GM20000 (cell line): Measurements from ENCODE around the gene PKD1L1.
"Not testable (repeated sequence)": the region's sequence is repeated elsewhere in the genome, so short reads cannot be mapped to it uniquely, and the experiment has no call there.

Source experiments
- DNase-seq: peaks from one replicate; pipeline ENCODE4 v3.0.0; 2012; ENCODE audit warnings: low spot score
- TF ChIP-seq, protein P1 (sequence below): IDR thresholded peaks from 2 replicates; pipeline ENCODE4 v1.5.1; 2012; ENCODE audit warnings: mild to moderate bottlenecking, control low read depth; ENCODE audit errors: extremely low read depth, missing control alignments

The PKD1L1 gene

DNA sequence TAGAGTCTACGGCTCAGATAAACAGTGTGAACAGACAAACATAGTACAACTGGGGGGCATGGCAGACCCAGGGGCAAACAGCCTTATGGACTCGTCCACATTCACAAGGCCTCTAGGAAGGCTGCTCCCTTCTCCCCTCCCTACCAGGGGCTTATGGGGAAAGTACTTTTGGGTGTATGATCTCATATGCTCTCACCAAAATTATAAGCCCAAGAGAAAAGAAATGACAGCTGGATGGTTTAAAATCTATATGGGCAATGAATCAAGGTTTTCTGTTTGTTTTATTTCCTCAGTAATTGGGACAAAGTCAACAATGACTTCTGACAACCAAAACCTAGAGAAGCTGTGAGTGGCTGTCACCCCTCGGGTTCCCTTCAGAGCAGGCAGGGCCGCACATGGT lies 144.4 kb downstream of the PKD1L1 start:
- TF ChIP-seq, protein P1, sequence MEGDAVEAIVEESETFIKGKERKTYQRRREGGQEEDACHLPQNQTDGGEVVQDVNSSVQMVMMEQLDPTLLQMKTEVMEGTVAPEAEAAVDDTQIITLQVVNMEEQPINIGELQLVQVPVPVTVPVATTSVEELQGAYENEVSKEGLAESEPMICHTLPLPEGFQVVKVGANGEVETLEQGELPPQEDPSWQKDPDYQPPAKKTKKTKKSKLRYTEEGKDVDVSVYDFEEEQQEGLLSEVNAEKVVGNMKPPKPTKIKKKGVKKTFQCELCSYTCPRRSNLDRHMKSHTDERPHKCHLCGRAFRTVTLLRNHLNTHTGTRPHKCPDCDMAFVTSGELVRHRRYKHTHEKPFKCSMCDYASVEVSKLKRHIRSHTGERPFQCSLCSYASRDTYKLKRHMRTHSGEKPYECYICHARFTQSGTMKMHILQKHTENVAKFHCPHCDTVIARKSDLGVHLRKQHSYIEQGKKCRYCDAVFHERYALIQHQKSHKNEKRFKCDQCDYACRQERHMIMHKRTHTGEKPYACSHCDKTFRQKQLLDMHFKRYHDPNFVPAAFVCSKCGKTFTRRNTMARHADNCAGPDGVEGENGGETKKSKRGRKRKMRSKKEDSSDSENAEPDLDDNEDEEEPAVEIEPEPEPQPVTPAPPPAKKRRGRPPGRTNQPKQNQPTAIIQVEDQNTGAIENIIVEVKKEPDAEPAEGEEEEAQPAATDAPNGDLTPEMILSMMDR, result no peak

GRCh38 chr7:47803025-47803424 lies 145.2 kb downstream of the PKD1L1 start:
- DNase-seq, result no peak
- TF ChIP-seq, protein P1, result no peak

More for the DNA sequence above, 144.4 kb downstream of the PKD1L1 start:
- DNase-seq, result no peak

- TF ChIP-seq, protein P1, result no peak
- no peak for DNase-seq
These were observed 146.8 kb downstream of the PKD1L1 start for GRCh38 chr7:47801423-47801822.

- TF ChIP-seq, protein P1, result no peak
- no peak for DNase-seq
These were observed 148.7 kb downstream of the PKD1L1 start for GRCh38 chr7:47799524-47799923.

DNA sequence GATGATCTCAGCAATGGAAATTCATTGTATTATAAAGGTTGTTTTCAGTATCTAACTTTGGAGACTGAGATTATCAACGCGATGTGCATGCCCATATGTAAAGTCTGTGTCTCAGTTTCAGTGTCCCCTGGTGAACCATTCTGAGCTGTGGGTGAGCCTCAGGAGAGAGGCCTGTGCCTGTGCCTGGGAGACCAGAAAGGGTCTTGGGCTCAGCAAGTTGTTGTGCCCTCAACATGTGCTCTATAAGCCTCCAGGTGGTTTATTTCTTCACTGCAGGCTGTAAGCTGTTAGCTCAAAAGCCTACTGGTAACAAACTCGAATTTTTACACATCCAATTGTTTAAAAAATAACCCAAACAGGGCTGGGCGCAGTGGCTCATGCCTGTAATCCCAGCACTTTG lies 151.9 kb downstream of the PKD1L1 start:
- TF ChIP-seq, protein P1, result no peak
- no peak for DNase-seq

- no peak for DNase-seq
- TF ChIP-seq, protein P1, result no peak
These were observed 152.6 kb downstream of the PKD1L1 start for GRCh38 chr7:47795631-47796030.

- not testable (repeated sequence) for DNase-seq
These were observed 153.1 kb downstream of the PKD1L1 start for GRCh38 chr7:47795126-47795525.

DNA sequence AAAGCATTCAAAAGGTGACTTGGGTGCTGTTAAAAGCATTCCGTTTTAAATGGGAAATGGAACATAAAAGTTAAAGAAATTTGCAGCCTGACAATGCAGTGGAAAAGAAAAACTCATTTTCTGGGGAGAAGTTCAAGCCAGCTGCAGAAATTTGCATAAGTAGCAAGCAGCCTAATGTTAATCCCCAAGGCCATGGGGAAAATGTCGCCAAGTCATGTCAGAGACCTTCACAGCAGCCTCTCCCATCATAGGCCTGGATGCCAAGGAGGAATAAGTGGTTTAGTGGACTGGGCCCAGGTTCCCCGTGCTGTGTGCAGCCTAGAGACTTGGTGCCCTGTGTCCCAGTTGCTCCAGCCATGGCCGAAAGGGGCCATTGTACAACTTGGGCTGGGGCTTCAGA lies 154.2 kb downstream of the PKD1L1 start:
- TF ChIP-seq, protein P1, result no peak
- no peak for DNase-seq

- not testable (repeated sequence) for DNase-seq
These were observed 155.1 kb downstream of the PKD1L1 start for GRCh38 chr7:47793186-47793585.
